Transverse colon (tissue), 4 donors: ENCODE results near the gene TMEM170A. TPM values are rescaled to one million over a fixed set of nuclear protein-coding genes. Genes with fewer than 3 reads are reported as not detected.
"Not testable (repeated sequence)": the region's sequence is repeated elsewhere in the genome, so short reads cannot be mapped to it uniquely, and the experiment has no call there.

Source experiments
- DNase-seq: peaks from one replicate; pipeline ENCODE4 v3.0.0-alpha.2; 2019
- H3K27ac ChIP-seq, 4 donors: fragments of 200-600 bp; sonication (generic); 2 replicates each; pipeline ENCODE4 v1.5.1; 2016 to 2018; ENCODE audit warnings: inconsistent platforms in 4 of 4
- H3K27me3 ChIP-seq: fragments of 200-600 bp; sonication (generic); 2 replicates; pipeline ENCODE4 v1.5.1; 2017; ENCODE audit warnings: inconsistent platforms
- H3K36me3 ChIP-seq, 4 donors: fragments of 200-600 bp; sonication (generic); 2 replicates each; pipeline ENCODE4 v1.5.1; 2017 to 2019; ENCODE audit warnings: inconsistent platforms in 4 of 4
- H3K4me1 ChIP-seq, 4 donors: fragments of 200-600 bp; sonication (generic); 2 replicates each; pipeline ENCODE4 v1.5.1; 2017 to 2020; ENCODE audit warnings: inconsistent platforms in 4 of 4
- H3K4me3 ChIP-seq, 4 donors: fragments of 200-600 bp; sonication (generic); 1 replicate in 1 of 4; 2 replicates in 3 of 4; pipeline versions ENCODE4 v1.5.1 to v1.6.1; 2017 to 2019; ENCODE audit warnings: inconsistent platforms in 4 of 4
- H3K9me3 ChIP-seq, 2 donors: fragments of 200-600 bp; sonication (generic); 2 replicates each; pipeline ENCODE4 v1.5.1; 2017 to 2019; ENCODE audit warnings: inconsistent platforms in 2 of 2
- CTCF ChIP-seq, 5 experiments: fragments of 200-600 bp in 3 of 5; fragments of 450-650 bp in 2 of 5; sonication (generic) in 3 of 5; IDR thresholded peaks; 1 replicate in 2 of 5; 2 replicates in 3 of 5; pipeline ENCODE4 v1.5.1; 2016 to 2017; ENCODE audit warnings: antibody characterized with exemption in 5 of 5, inconsistent platforms in 3 of 5, mild to moderate bottlenecking in 2 of 5, moderate library complexity in 1 of 5
- EP300 ChIP-seq: sonication (generic); formaldehyde crosslinking; IDR thresholded peaks from one replicate; pipeline ENCODE4 v1.6.1; 2017; ENCODE audit warnings: antibody characterized with exemption, low read depth
- POLR2A ChIP-seq: fragments of 450-650 bp; IDR thresholded peaks from one replicate; pipeline ENCODE4 v1.6.1; 2016; ENCODE audit warnings: antibody characterized with exemption, mild to moderate bottlenecking, moderate library complexity
- POLR2AphosphoS5 ChIP-seq, 3 donors: sonication (generic); formaldehyde crosslinking; IDR thresholded peaks; one replicate each; pipeline ENCODE4 v1.6.1; 2016; ENCODE audit warnings: antibody characterized with exemption in 3 of 3
- WGBS, 2 donors: methylation state at CpG; one replicate each; pipeline ENCODE4 v1.1.5; 2018; ENCODE audit warnings: low coverage in 1 of 2; 5-methylcytosine and 5-hydroxymethylcytosine counted together
- in situ Hi-C, 4 donors: fragments of 200-750 bp; cut with MboI; loops; one replicate each; pipeline versions ENCODE4 v1.15.0 to v1.15.1; 2017; ENCODE audit warnings: low sequenced_read_pairs in 3 of 4, low pct_ligation_motif_present in 1 of 4, low pct_unique_long_range_greater_than_20kb in 1 of 4
- intact Hi-C: fragments of 100-400 bp; cut with DNase I; formaldehyde crosslinking; loops from one replicate; pipeline ENCODE4 v1.15.1; 2023; ENCODE audit warnings: low total_unique reads
- total RNA-seq, 4 donors: library from RNA; depleted of rRNA; stranded (reverse); fragments of >200 nt; gene quantifications; one replicate each; pipeline ENCODE4 v1.1.0, GENCODE V29; 2016

TMEM170A gene
- total RNA-seq, 4 donors from 2014 or later = 16.5 to 96.7 (median 49.2) TPM

GRCh38 chr16:75466760-75467159 is 2.3 kb upstream of the TMEM170A start:
- Histone ChIP-seq H3K9me3 (no peaks in the 10 kb centered on the region), H3K27ac (no peak overlapping the region), H3K4me3 (no peak overlapping the region), H3K27me3 (no peaks in the 10 kb centered on the region), H3K36me3 (no peaks in the 10 kb centered on the region), H3K4me1 (peaks cover 4 to 18% (median 12%) of the 10 kb centered on the region in 4 donors)
- intact Hi-C loops (no loop called here), in situ Hi-C loops (loop anchor here in 2 of 4 donors (25.0 kb wide), 1 partner anchor 171 kb away; the partner anchor contains the start of genes KARS1 (in 2 of the 2) and TERF2IP (in 2 of the 2))
- DNase-seq = no peak
- TF ChIP-seq EP300 = no peak
- TF ChIP-seq CTCF (IDR thresholded peaks at IDR 0.05) = no peak
- no peak for TF ChIP-seq POLR2AphosphoS5 (IDR thresholded peaks at IDR 0.05)
- no peak for TF ChIP-seq POLR2A
- WGBS, 2 donors = 33 to 72% methylated on average over 1 to 2 of the region's 2 CpGs

GRCh38 chr16:75463389-75464121 is 934 bp downstream of the TMEM170A start:
- DNase-seq = peak; percentile 39
- peak overlapping the region; percentile 75 to 99 (median 84) for H3K4me3 ChIP-seq
- H3K36me3 ChIP-seq, H3K9me3 ChIP-seq, intact Hi-C loops, H3K27me3 ChIP-seq: not testable (repeated sequence)
- H3K4me1 ChIP-seq = peaks cover 9 to 46% (median 39%) of the 10 kb centered on the region in 4 donors
- 2% methylated on average over 38 of the region's 39 CpGs; no CpG with 5 or more reads in 1 of the 2 donors for WGBS, 2 donors
- peak overlapping the region; percentile 91 to 97 (median 96) for H3K27ac ChIP-seq
- in situ Hi-C loops = loop anchor here in 2 of 4 donors (25.0 kb wide), 1 partner anchor 174 kb away; the partner anchor contains the start of genes KARS1 (in 2 of the 2) and TERF2IP (in 2 of the 2)

GRCh38 chr16:75462806-75463205 is 1.7 kb downstream of the TMEM170A start:
- Histone ChIP-seq H3K9me3 (no peaks in the 10 kb centered on the region), H3K27ac (peak overlapping the region; percentile 61 to 96 (median 79)), H3K4me3 (peak overlapping the region in 1 of 4 donors; percentile 90), H3K27me3 (no peaks in the 10 kb centered on the region), H3K4me1 (peaks cover 9 to 54% (median 42%) of the 10 kb centered on the region in 4 donors), H3K36me3 (no peaks in the 10 kb centered on the region)
- no peak for DNase-seq
- whole genome bisulfite sequencing, 2 donors = 5 to 11% methylated on average over 2 of the region's 2 CpGs
- intact Hi-C loops = no loop called here
- TF ChIP-seq CTCF (IDR thresholded peaks at IDR 0.05) (no peak), EP300 (no peak), POLR2A (no peak), POLR2AphosphoS5 (IDR thresholded peaks at IDR 0.05) (no peak)
- in situ Hi-C loops = loop anchor here in 2 of 4 donors (25.0 kb wide), 1 partner anchor 174 kb away; the partner anchor contains the start of genes KARS1 (in 2 of the 2) and TERF2IP (in 2 of the 2)

GRCh38 chr16:75461575-75461974 is 2.9 kb downstream of the TMEM170A start:
- in situ Hi-C loops = loop anchor here in 2 of 4 donors (25.0 kb wide), 1 partner anchor 176 kb away; the partner anchor contains the start of genes KARS1 (in 2 of the 2) and TERF2IP (in 2 of the 2)
- TF ChIP-seq POLR2AphosphoS5 (IDR thresholded peaks at IDR 0.05) (peak in 1 of 3 donors; percentile 31), POLR2A (no peak)
- H3K4me3 ChIP-seq = no peak overlapping the region
- no peaks in the 10 kb centered on the region for H3K27me3 ChIP-seq
- intact Hi-C loops = no loop called here
- no peaks in the 10 kb centered on the region for H3K9me3 ChIP-seq
- H3K4me1 ChIP-seq = peaks cover 14 to 66% (median 53%) of the 10 kb centered on the region in 4 donors
- peak overlapping the region; percentile 15 to 91 (median 64) for H3K27ac ChIP-seq
- H3K36me3 ChIP-seq = no peaks in the 10 kb centered on the region
- WGBS, 2 donors = 51 to 63% methylated on average over 2 of the region's 2 CpGs
- DNase-seq = no peak

GRCh38 chr16:75460446-75460845 is 4.0 kb downstream of the TMEM170A start:
- peak overlapping the region in 3 of 4 donors; percentile 15 to 67 (median 61) for H3K27ac ChIP-seq
- no peaks in the 10 kb centered on the region for H3K27me3 ChIP-seq
- DNase-seq = no peak
- H3K4me1 ChIP-seq = peaks cover 14 to 78% (median 63%) of the 10 kb centered on the region in 4 donors
- in situ Hi-C loops (loop anchor here in 2 of 4 donors (25.0 kb wide), 1 partner anchor 177 kb away; the partner anchor contains the start of genes KARS1 (in 2 of the 2) and TERF2IP (in 2 of the 2)), intact Hi-C loops (no loop called here)
- H3K36me3 ChIP-seq = no peaks in the 10 kb centered on the region
- WGBS, 2 donors = 38% methylated on average over 1 of the region's 1 CpG; no CpG with 5 or more reads in 1 of the 2 donors
- H3K4me3 ChIP-seq = no peak overlapping the region
- no peak for TF ChIP-seq EP300
- TF ChIP-seq POLR2A = no peak
- TF ChIP-seq POLR2AphosphoS5 (IDR thresholded peaks at IDR 0.05) = no peak
- TF ChIP-seq CTCF (IDR thresholded peaks at IDR 0.05) = no peak
- no peaks in the 10 kb centered on the region for H3K9me3 ChIP-seq
